Suprapubic skin (tissue), 4 donors: ENCODE measurements around the gene ARHGAP11A. TPM values are rescaled to one million over a fixed set of nuclear protein-coding genes. Genes with fewer than 3 reads are reported as not detected.

ENCODE experiments used
- DNase-seq, 2 donors: peaks; one replicate each; pipeline ENCODE4 v3.0.0-alpha.2; 2019; ENCODE audit warnings: low spot score in 2 of 2
- H3K27ac ChIP-seq: fragments of 200-600 bp; sonication (generic); one replicate; pipeline ENCODE4 v1.5.1; 2019
- H3K27me3 ChIP-seq: fragments of 200-600 bp; sonication (generic); one replicate; pipeline ENCODE4 v1.5.1; 2019
- H3K36me3 ChIP-seq: fragments of 200-600 bp; sonication (generic); one replicate; pipeline ENCODE4 v1.5.1; 2019
- H3K4me1 ChIP-seq: fragments of 200-600 bp; sonication (generic); one replicate; pipeline ENCODE4 v1.5.1; 2019
- H3K4me3 ChIP-seq: fragments of 200-600 bp; sonication (generic); one replicate; pipeline ENCODE4 v1.5.1; 2019; ENCODE audit warnings: mild to moderate bottlenecking
- H3K9me3 ChIP-seq: fragments of 200-600 bp; sonication (generic); one replicate; pipeline ENCODE4 v1.5.1; 2019
- CTCF ChIP-seq, 2 donors: fragments of 200-600 bp in 1 of 2; fragments of 450-650 bp in 1 of 2; sonication (generic) in 1 of 2; IDR thresholded peaks; one replicate each; pipeline ENCODE4 v1.5.1; 2016 to 2019; ENCODE audit warnings: antibody characterized with exemption in 2 of 2, mild to moderate bottlenecking in 1 of 2, moderate library complexity in 1 of 2
- EP300 ChIP-seq: sonication (generic); formaldehyde crosslinking; IDR thresholded peaks from one replicate; pipeline ENCODE4 v1.6.1; 2017; ENCODE audit warnings: antibody characterized with exemption
- POLR2A ChIP-seq, 2 donors: fragments of 450-650 bp; IDR thresholded peaks; one replicate each; pipeline ENCODE4 v1.6.1; 2017; ENCODE audit warnings: antibody characterized with exemption in 2 of 2, mild to moderate bottlenecking in 2 of 2, moderate library complexity in 2 of 2
- POLR2AphosphoS5 ChIP-seq, 3 donors: sonication (generic); formaldehyde crosslinking; IDR thresholded peaks; one replicate each; pipeline ENCODE4 v1.6.1; 2017; ENCODE audit warnings: antibody characterized with exemption in 3 of 3
- WGBS: methylation state at CpG from one replicate; pipeline ENCODE4 v1.1.5; 2018; 5-methylcytosine and 5-hydroxymethylcytosine counted together
- total RNA-seq, 4 donors: library from RNA; depleted of rRNA; stranded (reverse); fragments of >200 nt; gene quantifications; one replicate each; pipeline ENCODE4 v1.1.0, GENCODE V29; 2016

The ARHGAP11A gene
- total RNA-seq, 4 donors from 2014 or later, result 5.8 to 7.5 (median 6.9) TPM

GRCh38 chr15:32643907-32644445, 28.7 kb downstream of the ARHGAP11A start:
- TF ChIP-seq POLR2AphosphoS5 (IDR thresholded peaks at IDR 0.05), result no peak
- TF ChIP-seq EP300, result no peak
- no peak for TF ChIP-seq CTCF (IDR thresholded peaks at IDR 0.05)
- no peak for TF ChIP-seq POLR2A (IDR thresholded peaks at IDR 0.05)
- no peak overlapping the region for H3K27ac ChIP-seq
- H3K36me3 ChIP-seq, result no peaks in the 10 kb centered on the region
- no peaks in the 10 kb centered on the region for H3K4me1 ChIP-seq
- no peaks in the 10 kb centered on the region for H3K9me3 ChIP-seq
- H3K4me3 ChIP-seq, result no peak overlapping the region
- no peak for DNase-seq
- 39% methylated on average over 1 of the region's 1 CpG for WGBS
- H3K27me3 ChIP-seq, result peaks cover 6% of the 10 kb centered on the region

GRCh38 chr15:32646291-32646690, 31.0 kb downstream of the ARHGAP11A start:
- Histone ChIP-seq H3K27ac (no peak overlapping the region), H3K9me3 (no peaks in the 10 kb centered on the region), H3K36me3 (no peaks in the 10 kb centered on the region), H3K27me3 (peaks cover 6% of the 10 kb centered on the region), H3K4me1 (no peaks in the 10 kb centered on the region), H3K4me3 (no peak overlapping the region)
- TF ChIP-seq POLR2A (IDR thresholded peaks at IDR 0.05) (no peak), POLR2AphosphoS5 (IDR thresholded peaks at IDR 0.05) (no peak), CTCF (IDR thresholded peaks at IDR 0.05) (no peak), EP300 (no peak)
- WGBS, result 64% methylated on average over 5 of the region's 5 CpGs
- no peak for DNase-seq

- Histone ChIP-seq H3K27me3 (no peaks in the 10 kb centered on the region), H3K4me1 (no peaks in the 10 kb centered on the region), H3K27ac (no peak overlapping the region), H3K36me3 (no peaks in the 10 kb centered on the region), H3K4me3 (no peak overlapping the region), H3K9me3 (no peaks in the 10 kb centered on the region)
- TF ChIP-seq EP300, result no peak
- no peak for TF ChIP-seq CTCF (IDR thresholded peaks at IDR 0.05)
- no peak for TF ChIP-seq POLR2A (IDR thresholded peaks at IDR 0.05)
- TF ChIP-seq POLR2AphosphoS5 (IDR thresholded peaks at IDR 0.05), result no peak
- no peak for DNase-seq
- 62% methylated on average over 5 of the region's 5 CpGs for WGBS
Observed at GRCh38 chr15:32649342-32649741, 34.0 kb downstream of the ARHGAP11A start.

- Histone ChIP-seq H3K36me3 (no peaks in the 10 kb centered on the region), H3K9me3 (no peaks in the 10 kb centered on the region), H3K27me3 (no peaks in the 10 kb centered on the region), H3K4me1 (no peaks in the 10 kb centered on the region), H3K27ac (no peak overlapping the region), H3K4me3 (no peak overlapping the region)
- DNase-seq, result no peak
- 43% methylated on average over 6 of the region's 6 CpGs for WGBS
- TF ChIP-seq POLR2A (IDR thresholded peaks at IDR 0.05) (no peak), CTCF (IDR thresholded peaks at IDR 0.05) (peak; percentile 41 to 93), EP300 (no peak)
Observed at GRCh38 chr15:32651229-32651837, 36.0 kb downstream of the ARHGAP11A start.

GRCh38 chr15:32652178-32652577, 36.9 kb downstream of the ARHGAP11A start:
- no peak overlapping the region for H3K4me3 ChIP-seq
- no peak overlapping the region for H3K27ac ChIP-seq
- H3K36me3 ChIP-seq, result no peaks in the 10 kb centered on the region
- no peaks in the 10 kb centered on the region for H3K27me3 ChIP-seq
- H3K4me1 ChIP-seq, result no peaks in the 10 kb centered on the region
- no peak for DNase-seq
- TF ChIP-seq POLR2A (IDR thresholded peaks at IDR 0.05), result no peak
- TF ChIP-seq POLR2AphosphoS5 (IDR thresholded peaks at IDR 0.05), result no peak
- TF ChIP-seq CTCF (IDR thresholded peaks at IDR 0.05), result no peak
- TF ChIP-seq EP300, result no peak
- 73% methylated on average over 3 of the region's 3 CpGs for WGBS
- H3K9me3 ChIP-seq, result no peaks in the 10 kb centered on the region
